Hepatocyte (in vitro differentiated cells): Measurements from ENCODE around the gene MNT. TPM values are rescaled to one million over a fixed set of nuclear protein-coding genes. Genes with fewer than 3 reads are reported as not detected.

Experiments used
- DNase-seq: peaks from one replicate; pipeline ENCODE4 v3.0.0-alpha.2; 2016; ENCODE audit warnings: low spot score
- H2AFZ ChIP-seq: fragments of 200-600 bp; sonication (generic); 2 replicates; pipeline ENCODE4 v1.6.0; 2016; ENCODE audit warnings: antibody characterized with exemption, mild to moderate bottlenecking
- H3K27ac ChIP-seq: fragments of 200-600 bp; sonication (generic); 2 replicates; pipeline ENCODE4 v1.5.1; 2016; ENCODE audit warnings: mild to moderate bottlenecking
- H3K27me3 ChIP-seq: fragments of 200-600 bp; sonication (generic); 2 replicates; pipeline ENCODE4 v1.6.1; 2016
- H3K36me3 ChIP-seq: fragments of 200-600 bp; sonication (generic); replicated peaks from 2 replicates; pipeline ENCODE4 v1.5.1; 2016; ENCODE audit warnings: low read depth; ENCODE audit not compliant: insufficient read depth
- H3K4me1 ChIP-seq: fragments of 200-600 bp; sonication (generic); 2 replicates; pipeline ENCODE4 v1.5.1; 2016; ENCODE audit warnings: mild to moderate bottlenecking, moderate library complexity; ENCODE audit not compliant: insufficient read depth
- H3K4me2 ChIP-seq: fragments of 200-600 bp; sonication (generic); 2 replicates; pipeline ENCODE4 v1.6.0; 2016
- H3K4me3 ChIP-seq: fragments of 200-600 bp; sonication (generic); 2 replicates; pipeline ENCODE4 v1.5.1; 2016; ENCODE audit warnings: mild to moderate bottlenecking
- H3K79me2 ChIP-seq: fragments of 200-600 bp; sonication (generic); 2 replicates; pipeline ENCODE4 v1.6.0; 2017; ENCODE audit warnings: mild to moderate bottlenecking
- H3K9me2 ChIP-seq: fragments of 200-600 bp; sonication (generic); replicated peaks from 2 replicates; pipeline ENCODE4 v1.6.0; 2017; ENCODE audit warnings: mild to moderate bottlenecking; ENCODE audit not compliant: insufficient read depth
- H3K9me3 ChIP-seq: fragments of 200-600 bp; sonication (generic); 2 replicates; pipeline ENCODE4 v1.5.1; 2016; ENCODE audit warnings: low read depth, mild to moderate bottlenecking
- H4K20me1 ChIP-seq: fragments of 200-600 bp; sonication (generic); 2 replicates; pipeline ENCODE4 v1.6.0; 2016; ENCODE audit warnings: mild to moderate bottlenecking; ENCODE audit not compliant: insufficient read depth, poor library complexity, severe bottlenecking
- EZH2 ChIP-seq: fragments of 200-600 bp; sonication (generic); IDR thresholded peaks from 2 replicates; pipeline ENCODE4 v1.6.1; 2016; ENCODE audit warnings: antibody characterized with exemption, mild to moderate bottlenecking, borderline replicate concordance
- EZH2phosphoT487 ChIP-seq: fragments of 200-600 bp; sonication (generic); IDR thresholded peaks from one replicate; pipeline ENCODE4 v1.6.1; 2018; ENCODE audit warnings: antibody characterized with exemption, mild to moderate bottlenecking, low read depth, moderate library complexity; ENCODE audit not compliant: unreplicated experiment, severe bottlenecking
- WGBS: methylation state at CpG from one replicate; pipeline ENCODE4 v1.1.6; 2016; ENCODE audit warnings: low lambda C conversion rate; ENCODE audit errors: missing lambda C conversion rate; 5-methylcytosine and 5-hydroxymethylcytosine counted together
- polyA plus RNA-seq: library from polyadenylated mRNA; unstranded; fragments of >200 nt; fragmentation: Nextera tagmentation; extraction: Ambion mirVana; gene quantifications from 2 replicates; pipeline ENCODE4 v1.2.1, GENCODE V29; 2016
- total RNA-seq: library from RNA; depleted of rRNA; stranded (reverse); fragments of >200 nt; gene quantifications from 2 replicates; pipeline ENCODE4 v1.2.3, GENCODE V29; 2014
- TF ChIP-seq, protein P1 (sequence below): fragments of 200-600 bp; sonication (generic); IDR thresholded peaks from 2 replicates; pipeline ENCODE4 v1.5.1; 2016; ENCODE audit warnings: antibody characterized with exemption, mild to moderate bottlenecking; ENCODE audit not compliant: poor library complexity

MNT gene
- total and polyA plus RNA-seq, 2 experiments from 2014 or later = 9.9 to 11.2 TPM

GRCh38 chr17:2372180-2372579, 28.7 kb downstream of the MNT start:
- Histone ChIP-seq H3K9me2 (no peaks in the 10 kb centered on the region), H3K4me1 (no peaks in the 10 kb centered on the region), H4K20me1 (no peaks in the 10 kb centered on the region), H3K4me2 (no peak overlapping the region), H3K36me3 (no peaks in the 10 kb centered on the region), H3K27ac (no peak overlapping the region), H3K9me3 (no peaks in the 10 kb centered on the region), H3K4me3 (no peak overlapping the region), H3K79me2 (no peaks in the 10 kb centered on the region), H2AFZ (no peak overlapping the region), H3K27me3 (no peaks in the 10 kb centered on the region)
- DNase-seq = no peak
- WGBS = 98% methylated on average over 18 of the region's 26 CpGs
- TF ChIP-seq, protein P1, sequence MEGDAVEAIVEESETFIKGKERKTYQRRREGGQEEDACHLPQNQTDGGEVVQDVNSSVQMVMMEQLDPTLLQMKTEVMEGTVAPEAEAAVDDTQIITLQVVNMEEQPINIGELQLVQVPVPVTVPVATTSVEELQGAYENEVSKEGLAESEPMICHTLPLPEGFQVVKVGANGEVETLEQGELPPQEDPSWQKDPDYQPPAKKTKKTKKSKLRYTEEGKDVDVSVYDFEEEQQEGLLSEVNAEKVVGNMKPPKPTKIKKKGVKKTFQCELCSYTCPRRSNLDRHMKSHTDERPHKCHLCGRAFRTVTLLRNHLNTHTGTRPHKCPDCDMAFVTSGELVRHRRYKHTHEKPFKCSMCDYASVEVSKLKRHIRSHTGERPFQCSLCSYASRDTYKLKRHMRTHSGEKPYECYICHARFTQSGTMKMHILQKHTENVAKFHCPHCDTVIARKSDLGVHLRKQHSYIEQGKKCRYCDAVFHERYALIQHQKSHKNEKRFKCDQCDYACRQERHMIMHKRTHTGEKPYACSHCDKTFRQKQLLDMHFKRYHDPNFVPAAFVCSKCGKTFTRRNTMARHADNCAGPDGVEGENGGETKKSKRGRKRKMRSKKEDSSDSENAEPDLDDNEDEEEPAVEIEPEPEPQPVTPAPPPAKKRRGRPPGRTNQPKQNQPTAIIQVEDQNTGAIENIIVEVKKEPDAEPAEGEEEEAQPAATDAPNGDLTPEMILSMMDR = no peak
- TF ChIP-seq EZH2 (no peak), EZH2phosphoT487 (no peak)

DNA sequence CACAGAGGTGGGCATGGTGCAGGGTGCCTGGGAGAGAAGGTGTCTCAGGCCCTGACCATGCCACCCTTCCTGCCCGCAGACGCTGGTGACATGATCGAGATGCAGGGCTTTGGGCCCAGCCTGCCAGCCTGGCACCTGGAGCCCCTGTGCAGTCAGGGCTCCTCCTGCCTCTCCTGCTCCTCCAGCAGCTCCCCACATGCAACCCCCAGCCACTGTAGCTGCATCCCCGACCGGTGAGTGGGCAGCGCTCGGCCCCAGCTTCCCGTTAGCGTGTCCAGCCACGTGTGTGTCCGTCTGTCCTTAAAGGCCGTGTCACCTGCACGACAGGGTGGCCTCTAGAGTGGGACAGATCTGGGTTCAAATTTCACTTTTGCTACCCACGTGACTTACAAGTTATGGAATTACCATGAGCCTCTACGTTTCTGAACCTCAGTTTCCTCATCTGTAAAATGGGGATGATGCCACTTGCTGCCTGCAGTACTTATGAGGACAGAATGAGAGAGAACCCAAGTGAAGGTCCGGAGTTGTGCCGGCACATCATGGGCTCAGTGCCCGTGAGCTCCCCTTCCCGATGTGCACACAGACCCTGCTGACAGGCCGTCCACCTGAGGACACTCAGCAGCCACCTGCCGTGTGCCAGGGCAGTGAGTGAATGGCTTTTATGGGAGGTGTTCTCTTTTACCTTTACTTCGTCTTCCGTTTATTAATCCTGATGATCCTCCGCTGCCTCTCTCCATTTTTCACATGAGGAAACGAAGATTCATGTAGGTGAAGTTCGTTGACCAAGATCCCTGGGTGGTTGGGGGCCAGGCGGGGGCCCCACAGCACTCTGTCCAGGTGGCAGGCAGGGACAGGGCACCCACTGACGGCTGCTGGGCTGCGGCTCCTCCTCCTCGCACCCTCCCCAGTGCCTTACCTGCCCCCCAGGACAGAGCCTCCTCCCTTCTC, 29.4 kb downstream of the MNT start:
- H3K27ac ChIP-seq = no peak overlapping the region
- no peaks in the 10 kb centered on the region for H3K9me2 ChIP-seq
- H4K20me1 ChIP-seq = no peaks in the 10 kb centered on the region
- no peaks in the 10 kb centered on the region for H3K36me3 ChIP-seq
- 95% methylated on average over 30 of the region's 30 CpGs for WGBS
- no peaks in the 10 kb centered on the region for H3K4me1 ChIP-seq
- H3K4me2 ChIP-seq = no peak overlapping the region
- no peaks in the 10 kb centered on the region for H3K9me3 ChIP-seq
- H3K79me2 ChIP-seq = no peaks in the 10 kb centered on the region
- no peak for DNase-seq
- H2AFZ ChIP-seq = no peak overlapping the region
- TF ChIP-seq EZH2 (no peak), EZH2phosphoT487 (no peak)
- TF ChIP-seq, protein P1 = no peak
- no peak overlapping the region for H3K4me3 ChIP-seq
- H3K27me3 ChIP-seq = no peaks in the 10 kb centered on the region

DNA sequence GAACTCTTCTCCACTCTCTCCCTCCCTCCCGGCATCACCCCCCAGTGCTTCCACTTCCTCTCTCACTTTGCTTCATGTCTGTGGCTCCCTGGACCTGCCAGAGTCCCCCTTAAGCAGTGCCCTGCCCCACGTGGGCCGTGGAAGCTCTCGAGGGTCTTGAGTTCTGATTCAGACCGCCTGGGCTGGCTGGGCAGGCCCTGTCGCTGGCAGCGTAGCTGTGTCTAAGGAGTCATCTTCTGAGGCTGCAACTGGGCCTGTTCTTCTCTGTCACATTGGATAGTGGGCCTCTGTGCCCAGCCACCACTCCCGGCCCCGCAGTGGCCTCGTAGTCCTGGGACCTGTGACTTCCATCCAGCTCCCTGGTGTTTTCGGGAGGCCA, 30.7 kb downstream of the MNT start:
- Histone ChIP-seq H3K4me2 (no peak overlapping the region), H3K27me3 (no peaks in the 10 kb centered on the region), H3K4me3 (no peak overlapping the region), H3K36me3 (no peaks in the 10 kb centered on the region), H3K9me3 (no peaks in the 10 kb centered on the region), H3K27ac (no peak overlapping the region), H2AFZ (no peak overlapping the region), H4K20me1 (no peaks in the 10 kb centered on the region), H3K79me2 (no peaks in the 10 kb centered on the region), H3K4me1 (no peaks in the 10 kb centered on the region), H3K9me2 (no peaks in the 10 kb centered on the region)
- TF ChIP-seq, protein P1 = no peak
- TF ChIP-seq EZH2 (no peak), EZH2phosphoT487 (no peak)
- 92% methylated on average over 11 of the region's 11 CpGs for WGBS
- DNase-seq = no peak
